ENCODE results near the gene CBX8.

- no peak for TF ChIP-seq CTCF (IDR thresholded peaks at IDR 0.05; ENCODE audit: insufficient read depth, low read length, poor library complexity, severe bottlenecking)
- no peak for TF ChIP-seq EZH2phosphoT487 (conservative IDR thresholded peaks at IDR 0.05; ENCODE audit: low read length)
Observed at GRCh38 chr17:79796444-79796762, 474 bp downstream of the CBX8 start.
